ENCODE data around the gene PGLYRP2.

- TF ChIP-seq EZH2 (IDR thresholded peaks at IDR 0.05; ENCODE audit: borderline replicate concordance, low read depth, low read length): no peak
- TF ChIP-seq, protein P1, sequence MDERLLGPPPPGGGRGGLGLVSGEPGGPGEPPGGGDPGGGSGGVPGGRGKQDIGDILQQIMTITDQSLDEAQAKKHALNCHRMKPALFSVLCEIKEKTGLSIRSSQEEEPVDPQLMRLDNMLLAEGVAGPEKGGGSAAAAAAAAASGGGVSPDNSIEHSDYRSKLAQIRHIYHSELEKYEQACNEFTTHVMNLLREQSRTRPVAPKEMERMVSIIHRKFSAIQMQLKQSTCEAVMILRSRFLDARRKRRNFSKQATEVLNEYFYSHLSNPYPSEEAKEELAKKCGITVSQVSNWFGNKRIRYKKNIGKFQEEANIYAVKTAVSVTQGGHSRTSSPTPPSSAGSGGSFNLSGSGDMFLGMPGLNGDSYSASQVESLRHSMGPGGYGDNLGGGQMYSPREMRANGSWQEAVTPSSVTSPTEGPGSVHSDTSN (CRISPR knock-in tag; IDR thresholded peaks at IDR 0.05; ENCODE audit: low read depth): no peak
- TF ChIP-seq, protein P1 (tag; conservative IDR thresholded peaks at IDR 0.05; ENCODE audit: low read depth): no peak
- TF ChIP-seq ZNF174 (CRISPR knock-in tag; IDR thresholded peaks at IDR 0.05): no peak
- TF ChIP-seq TRIM24 (IDR thresholded peaks at IDR 0.05): no peak
- TF ChIP-seq, protein P2, sequence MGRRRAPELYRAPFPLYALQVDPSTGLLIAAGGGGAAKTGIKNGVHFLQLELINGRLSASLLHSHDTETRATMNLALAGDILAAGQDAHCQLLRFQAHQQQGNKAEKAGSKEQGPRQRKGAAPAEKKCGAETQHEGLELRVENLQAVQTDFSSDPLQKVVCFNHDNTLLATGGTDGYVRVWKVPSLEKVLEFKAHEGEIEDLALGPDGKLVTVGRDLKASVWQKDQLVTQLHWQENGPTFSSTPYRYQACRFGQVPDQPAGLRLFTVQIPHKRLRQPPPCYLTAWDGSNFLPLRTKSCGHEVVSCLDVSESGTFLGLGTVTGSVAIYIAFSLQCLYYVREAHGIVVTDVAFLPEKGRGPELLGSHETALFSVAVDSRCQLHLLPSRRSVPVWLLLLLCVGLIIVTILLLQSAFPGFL (CRISPR knock-in tag; IDR thresholded peaks at IDR 0.05): no peak
- no peak for TF ChIP-seq EP300 (IDR thresholded peaks at IDR 0.05; ENCODE audit: low read length)
- no peak for TF ChIP-seq CHD2 (IDR thresholded peaks at IDR 0.05; ENCODE audit: low read depth, low read length)
- no peak for TF ChIP-seq KLF6 (CRISPR knock-in tag; IDR thresholded peaks at IDR 0.05; ENCODE audit: borderline replicate concordance)
- TF ChIP-seq PHF8 (IDR thresholded peaks at IDR 0.05; ENCODE audit: borderline replicate concordance, low read length): no peak
- TF ChIP-seq RCOR1 (IDR thresholded peaks at IDR 0.05; ENCODE audit: borderline replicate concordance in 1 of 2, low read depth in 2 of 2, low read length in 2 of 2): no peak
- no peak for TF ChIP-seq POLR2A (conservative IDR thresholded peaks at IDR 0.05)
- TF ChIP-seq GTF2A2 (tag; IDR thresholded peaks at IDR 0.05): no peak
- TF ChIP-seq BRF1 (IDR thresholded peaks at IDR 0.05; ENCODE audit: borderline replicate concordance, extremely low read depth, insufficient read length): no peak
These were observed 14.6 kb downstream of the PGLYRP2 start, which contains the start of gene RASAL3 for GRCh38 chr19:15464394-15465385.
